NCI-H128 (cell line): ENCODE results near the gene CERS5.
A peak's percentile ranks its signal among the peaks of the same experiment; 100 is the strongest.

ENCODE experiments used
- DNase-seq: peaks from one replicate; lab custom pipeline; 2025; ENCODE audit not compliant: unreplicated experiment; lab: John Stamatoyannopoulos, UW

CERS5 gene, protein sequence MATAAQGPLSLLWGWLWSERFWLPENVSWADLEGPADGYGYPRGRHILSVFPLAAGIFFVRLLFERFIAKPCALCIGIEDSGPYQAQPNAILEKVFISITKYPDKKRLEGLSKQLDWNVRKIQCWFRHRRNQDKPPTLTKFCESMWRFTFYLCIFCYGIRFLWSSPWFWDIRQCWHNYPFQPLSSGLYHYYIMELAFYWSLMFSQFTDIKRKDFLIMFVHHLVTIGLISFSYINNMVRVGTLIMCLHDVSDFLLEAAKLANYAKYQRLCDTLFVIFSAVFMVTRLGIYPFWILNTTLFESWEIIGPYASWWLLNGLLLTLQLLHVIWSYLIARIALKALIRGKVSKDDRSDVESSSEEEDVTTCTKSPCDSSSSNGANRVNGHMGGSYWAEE

DNA sequence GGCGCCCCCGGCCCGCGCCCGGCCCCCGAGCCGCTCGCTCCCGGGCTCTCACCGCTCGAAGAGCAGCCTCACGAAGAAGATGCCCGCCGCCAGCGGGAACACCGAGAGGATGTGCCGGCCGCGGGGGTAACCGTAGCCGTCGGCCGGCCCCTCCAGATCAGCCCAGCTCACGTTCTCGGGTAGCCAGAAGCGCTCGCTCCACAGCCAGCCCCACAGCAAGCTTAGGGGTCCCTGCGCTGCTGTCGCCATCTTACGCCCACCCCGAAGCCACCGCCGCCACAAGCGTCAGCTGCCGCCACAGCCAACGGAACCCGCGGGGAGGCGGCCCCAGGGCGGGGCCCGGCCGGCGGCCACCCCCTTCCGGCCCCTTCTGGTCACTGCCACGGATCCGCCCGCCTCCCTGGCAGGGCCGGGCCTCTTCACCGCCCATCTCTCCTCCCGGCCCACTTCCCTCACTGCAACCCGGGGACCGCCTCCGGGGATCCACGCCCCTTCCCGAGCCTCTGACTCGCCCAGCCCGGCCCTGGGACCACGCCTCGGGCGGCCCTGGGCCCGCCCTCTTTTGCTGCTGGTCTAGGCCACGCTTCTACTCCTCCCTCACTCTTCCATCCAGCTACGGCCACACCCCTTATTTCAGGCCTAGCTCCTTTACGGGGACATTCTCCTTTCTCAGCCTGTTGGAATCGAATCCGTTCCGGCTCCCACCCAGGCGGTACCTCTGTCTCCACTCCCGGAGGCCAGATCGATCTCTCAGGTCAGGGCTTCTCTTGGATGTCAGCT is at the start of gene CERS5:
TSS of gene CERS5 (minus strand) at position 321 of the 780 bp plus-strand sequence. CDS start at position 249, 72 bp downstream.
- DNase-seq, result peak; percentile 99

- no peak for DNase-seq
These were observed 47.9 kb upstream of the CERS5 start for GRCh38 chr12:50215033-50215432.

DNA sequence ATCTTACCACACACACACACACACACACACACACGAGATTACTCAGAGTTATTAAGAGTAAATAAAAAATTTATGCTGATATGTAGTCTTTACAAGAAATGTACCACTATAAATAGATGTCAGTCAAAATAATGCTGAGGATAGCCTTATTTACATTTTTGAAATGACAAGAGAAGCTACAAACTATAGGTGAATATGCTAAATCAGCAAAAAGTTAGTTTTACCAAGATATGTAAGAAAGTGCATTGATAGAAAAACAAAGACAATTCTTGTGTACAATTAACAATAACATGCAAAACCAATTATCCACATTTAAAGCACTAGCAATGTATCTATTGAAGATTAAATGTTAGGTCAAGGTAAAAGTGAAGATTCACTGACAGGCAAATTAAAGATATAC is 46.8 kb upstream of the CERS5 start:
- no peak for DNase-seq

GRCh38 chr12:50213439-50213838 is 46.3 kb upstream of the CERS5 start:
- DNase-seq, result no peak

- no peak for DNase-seq
These were observed 44.9 kb upstream of the CERS5 start for GRCh38 chr12:50212071-50212467.

DNA sequence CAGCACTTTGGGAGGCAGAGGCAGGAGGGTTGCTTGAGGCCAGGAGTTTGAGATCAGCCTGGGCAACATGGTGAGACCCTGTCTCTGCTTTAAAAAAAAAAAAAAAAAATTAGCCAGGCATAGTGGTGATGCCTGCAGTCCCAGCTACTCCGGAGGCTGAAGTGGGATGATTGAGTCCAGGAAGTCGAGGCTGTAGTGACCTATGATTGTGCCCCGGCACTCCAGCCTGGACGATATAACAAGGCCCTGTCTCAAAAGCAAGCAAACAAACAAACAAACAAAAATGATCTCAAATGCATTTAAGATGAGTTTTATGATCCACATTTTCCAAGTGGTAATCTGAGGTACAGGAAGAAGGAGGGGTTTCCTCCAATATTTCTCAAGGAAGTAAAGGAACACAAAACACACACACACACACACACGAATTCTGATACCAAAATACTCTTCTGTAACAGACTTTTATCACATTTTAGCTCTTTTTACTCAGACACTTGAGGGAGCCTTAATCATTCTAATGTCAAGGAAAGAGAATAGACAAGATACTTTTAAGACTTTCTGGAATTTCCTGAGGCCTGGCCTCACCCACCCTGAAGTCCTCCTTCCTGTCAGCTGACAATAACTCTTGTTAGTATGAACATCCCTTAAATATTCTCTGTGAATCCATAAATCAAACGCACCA is 44.4 kb upstream of the CERS5 start:
- no peak for DNase-seq

- no peak for DNase-seq
These were observed 40.3 kb upstream of the CERS5 start for GRCh38 chr12:50207424-50207823.

DNA sequence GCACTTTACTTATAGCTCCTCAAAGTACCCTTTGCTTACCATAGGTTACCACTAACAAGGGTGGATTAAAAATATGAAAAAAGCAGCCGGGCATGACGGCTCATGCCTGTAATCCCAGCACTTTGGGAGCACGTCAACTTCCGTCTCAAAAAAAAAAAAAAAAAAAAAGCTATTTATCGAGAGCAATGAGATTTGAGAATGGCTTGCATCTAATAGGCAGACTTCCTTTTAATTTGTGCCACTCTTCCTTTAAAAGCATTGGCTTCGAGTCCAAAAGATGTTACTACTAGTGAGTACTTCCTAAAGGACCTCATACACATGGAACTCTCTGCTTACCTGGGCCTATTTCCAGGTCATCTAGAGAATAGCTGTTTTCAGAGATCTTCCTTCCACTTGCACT is 38.5 kb upstream of the CERS5 start:
- DNase-seq, result no peak

DNA sequence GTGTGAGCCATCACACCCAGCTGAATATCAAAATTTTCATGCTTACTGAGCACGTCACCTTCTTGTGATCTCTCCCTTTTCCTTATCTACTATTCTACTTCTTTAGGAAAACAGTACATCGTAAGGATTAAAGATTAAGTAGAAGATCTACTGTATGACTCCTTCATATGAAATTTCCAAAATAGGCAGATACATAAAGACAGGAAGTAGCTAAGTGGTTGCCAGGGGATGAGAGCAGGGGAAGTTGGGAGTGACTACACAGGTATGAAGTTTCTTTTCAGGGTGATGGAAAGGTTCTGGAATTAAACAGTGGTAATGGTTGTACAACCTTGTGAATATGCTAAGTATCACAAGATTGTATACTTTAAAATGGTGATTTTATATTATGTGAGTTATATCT is 36.5 kb upstream of the CERS5 start:
- no peak for DNase-seq

DNA sequence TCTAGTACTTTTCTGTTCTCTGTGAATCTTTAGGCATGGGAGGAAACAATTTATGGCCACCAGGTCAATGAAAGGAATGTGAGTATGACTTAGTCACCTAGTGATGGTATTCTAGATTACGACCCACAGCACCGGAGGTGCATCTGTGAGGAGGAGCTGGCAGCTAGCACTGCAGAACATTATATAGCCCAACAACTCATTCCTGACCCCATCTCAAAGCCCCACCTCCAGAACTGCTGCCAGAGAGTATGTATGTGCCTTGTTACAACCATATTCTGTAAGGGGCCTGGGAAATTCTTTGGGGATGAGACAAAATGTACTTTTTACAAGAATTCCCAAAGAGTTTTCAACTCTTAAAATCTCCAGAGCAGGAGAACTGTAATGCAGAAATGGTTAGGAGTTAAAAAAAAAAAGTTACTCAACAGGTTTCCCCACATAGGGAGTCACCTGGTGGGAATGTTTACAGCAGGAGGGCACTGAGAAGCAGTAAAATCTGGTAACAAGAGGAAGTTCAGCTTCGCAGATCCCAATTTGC is 34.9 kb upstream of the CERS5 start:
- DNase-seq, result no peak

DNA sequence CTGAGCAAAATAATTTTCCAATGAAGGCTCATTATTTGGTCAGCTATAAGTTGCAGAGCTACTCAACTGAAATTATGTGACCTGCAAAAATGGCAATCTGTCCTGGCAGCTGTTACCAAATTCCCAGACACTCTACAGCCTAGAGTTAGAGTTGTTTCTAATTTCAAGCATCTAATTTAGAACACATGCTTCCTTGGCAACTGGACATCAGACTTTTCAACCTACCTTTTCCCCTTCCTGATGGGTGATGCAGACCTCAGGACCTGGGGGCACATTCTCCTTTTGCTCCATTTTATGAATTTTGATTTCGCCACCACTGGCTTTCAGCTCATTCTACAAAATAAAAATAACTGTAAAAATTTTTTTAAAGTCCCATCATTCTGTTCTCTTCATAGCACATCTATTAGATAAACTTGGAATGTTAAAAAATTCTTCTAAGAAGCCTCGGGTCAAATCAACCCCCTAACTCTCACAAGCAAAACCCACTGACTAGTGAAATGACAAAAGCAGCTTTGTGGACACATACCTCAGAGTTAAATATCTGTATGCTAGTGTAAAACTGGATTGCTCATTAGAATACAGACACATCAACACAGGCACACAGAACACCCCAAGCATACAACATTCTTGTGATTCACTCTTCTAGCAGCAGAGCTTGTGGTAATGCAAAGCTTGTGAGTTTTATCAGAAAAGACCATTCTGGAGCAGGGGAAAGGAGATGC is 33.5 kb upstream of the CERS5 start:
- no peak for DNase-seq

GRCh38 chr12:50198829-50199228 is 31.7 kb upstream of the CERS5 start:
- DNase-seq, result no peak

DNA sequence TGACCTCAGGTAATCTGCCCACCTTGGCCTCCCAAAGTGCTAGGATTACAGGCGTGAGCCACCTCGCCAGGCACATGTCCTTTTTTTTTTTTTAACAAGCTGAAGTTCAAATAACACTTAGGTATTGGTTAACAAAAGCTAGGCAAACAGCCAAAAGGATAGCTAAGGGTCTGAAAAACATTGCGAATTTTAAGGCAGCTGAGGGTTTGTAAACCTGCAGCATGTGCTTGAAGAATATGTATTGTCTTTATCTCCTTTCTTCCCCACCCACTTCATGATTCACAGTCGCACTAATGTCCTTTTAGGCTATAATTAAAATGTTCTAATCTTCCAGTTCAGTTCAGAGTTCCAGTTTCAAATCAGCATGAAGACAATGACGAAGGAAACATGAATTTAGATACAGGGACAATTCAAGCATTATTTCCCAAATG is 30.1 kb upstream of the CERS5 start:
- peak; percentile 41 for DNase-seq

DNA sequence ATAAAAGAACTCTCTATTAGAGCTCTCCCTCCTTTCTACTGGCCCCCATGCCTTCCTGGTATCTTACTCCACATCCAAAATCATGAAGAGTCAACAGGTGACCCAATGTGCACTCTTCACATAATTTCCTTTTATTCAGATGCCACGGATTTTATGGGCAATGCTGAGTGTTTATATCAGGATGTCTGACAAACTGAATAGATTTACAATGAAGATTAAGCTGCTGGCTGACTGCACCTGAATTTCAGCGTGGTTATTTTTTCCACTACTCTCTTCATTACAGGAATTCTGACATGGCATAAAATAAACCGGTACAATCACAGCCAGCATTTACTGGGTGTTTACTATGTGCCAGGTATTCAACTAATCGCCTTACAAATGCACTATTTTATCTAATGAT is 29.4 kb upstream of the CERS5 start:
- DNase-seq, result no peak

GRCh38 chr12:50195832-50196231 is 28.7 kb upstream of the CERS5 start:
- peak; percentile 6 for DNase-seq

DNA sequence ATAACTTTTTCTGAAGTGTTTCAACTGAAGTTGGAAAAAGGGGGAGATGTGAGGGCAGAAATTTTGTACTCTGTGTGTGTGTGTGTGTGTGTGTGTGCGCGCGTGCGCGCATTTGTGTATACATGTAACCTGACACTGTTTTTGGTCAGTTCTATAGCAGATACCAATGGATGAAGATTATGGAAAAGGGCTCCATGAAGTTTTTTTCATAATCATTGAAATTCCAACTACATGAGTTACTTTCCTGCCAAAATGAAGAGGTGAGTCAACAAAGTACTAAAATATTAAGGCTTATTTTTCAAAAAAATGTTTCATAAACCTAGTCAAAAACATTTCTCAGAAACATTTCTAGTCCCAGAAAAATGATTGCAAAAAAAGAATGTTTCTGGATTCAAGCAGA is 25.7 kb upstream of the CERS5 start:
- DNase-seq, result no peak

DNA sequence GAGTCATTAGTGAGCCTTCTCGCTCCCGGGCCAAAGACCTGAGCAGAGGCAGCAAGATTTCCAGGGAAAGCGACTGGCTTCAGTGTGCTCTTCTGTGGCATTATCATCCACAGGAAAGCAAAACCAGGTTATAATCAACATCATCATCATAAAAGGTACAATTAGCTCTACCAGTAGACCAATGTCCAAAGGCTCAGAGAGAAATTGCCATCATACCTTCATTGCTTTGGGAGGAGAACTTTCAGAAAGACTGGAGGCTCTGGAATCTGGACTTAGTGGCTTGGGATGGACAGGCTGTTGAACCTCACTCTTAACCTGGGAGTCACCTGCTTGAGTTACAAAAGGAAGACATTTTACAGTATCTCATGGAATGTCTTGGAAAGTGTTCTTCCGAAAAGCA is 25.1 kb upstream of the CERS5 start:
- no peak for DNase-seq

GRCh38 chr12:50190859-50191258 is 23.7 kb upstream of the CERS5 start:
- no peak for DNase-seq

- no peak for DNase-seq
These were observed 21.9 kb upstream of the CERS5 start for GRCh38 chr12:50188875-50189575.

DNA sequence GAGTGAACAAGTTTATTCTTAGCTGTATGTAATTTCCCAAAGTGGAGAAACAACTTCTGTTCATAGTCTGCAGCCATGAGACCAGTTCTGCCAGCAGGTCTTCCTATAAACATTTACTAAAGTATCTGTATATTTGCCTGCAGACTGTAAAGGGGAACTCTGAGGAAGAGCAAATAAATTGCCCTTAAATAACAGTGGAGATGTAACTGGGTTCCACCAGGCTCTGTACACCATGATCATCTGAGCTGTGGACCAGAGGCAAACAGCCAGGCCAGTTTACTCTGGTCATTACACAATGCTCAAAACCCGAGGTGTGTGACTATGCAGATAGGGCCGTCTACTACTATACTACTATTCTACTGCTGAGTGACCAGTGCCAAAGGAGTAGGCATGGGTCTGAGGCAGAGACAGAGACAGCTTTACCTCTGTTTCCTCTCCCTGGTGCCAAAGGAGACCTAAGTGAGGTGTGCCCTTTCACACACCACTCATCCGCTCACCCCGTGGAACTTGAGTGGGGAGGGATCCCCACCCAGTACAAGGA is 21.1 kb upstream of the CERS5 start:
- DNase-seq, result no peak
